HT1080 (cell line): ENCODE measurements around the gene ZNF490. TPM values are rescaled to one million over a fixed set of nuclear protein-coding genes. Genes with fewer than 3 reads are reported as not detected.
A peak's percentile ranks its signal among the peaks of the same experiment; 100 is the strongest.

ENCODE experiments used
- DNase-seq: peaks from one replicate; pipeline ENCODE4 v3.0.0-alpha.2; 2015; ENCODE audit warnings: low read depth
- total RNA-seq: library from RNA; depleted of rRNA; stranded (reverse); fragments of >200 nt; shearing (Covaris generic); gene quantifications from 2 replicates; pipeline ENCODE4 v1.2.3, GENCODE V29; 2014; rRNA removed

The ZNF490 gene
- total RNA-seq, 1 experiment from 2014 or later, result 7.0 TPM

- DNase-seq, result no peak
Observed at GRCh38 chr19:12545267-12545666, 65.3 kb downstream of the ZNF490 start.

GRCh38 chr19:12544401-12544876, 66.2 kb downstream of the ZNF490 start:
- DNase-seq, result peak; percentile 17

GRCh38 chr19:12543855-12544254, 66.8 kb downstream of the ZNF490 start:
- DNase-seq, result no peak

Other genes starting within 250 kb of the ZNF490 start
- 0.08 and 0.17 TPM in 2 replicates for gene ZNF442, start 245.1 kb downstream of the ZNF490 start, total RNA-seq
- gene ZNF799, start 209.5 kb downstream of the ZNF490 start, total RNA-seq, result 2.4 and 2.9 TPM in 2 replicates
- gene ZNF443, start 169.8 kb downstream of the ZNF490 start, total RNA-seq, result 1.4 and 2.0 TPM in 2 replicates
- gene ZNF709, start 126.0 kb downstream of the ZNF490 start, total RNA-seq, result not detected in 2 replicates
- gene ZNF564, start 59.3 kb downstream of the ZNF490 start, total RNA-seq, result 1.8 and 1.9 TPM in 2 replicates
- 19.9 and 20.5 TPM in 2 replicates for gene ZNF791, start 107 bp upstream of the ZNF490 start, total RNA-seq
- gene MAN2B1, start 55.9 kb upstream of the ZNF490 start, total RNA-seq, result 31.2 and 38.5 TPM in 2 replicates
- 12.5 and 18.2 TPM in 2 replicates for gene WDR83, start 56.0 kb upstream of the ZNF490 start, total RNA-seq
- gene DHPS, start 71.1 kb upstream of the ZNF490 start, total RNA-seq, result 90.0 and 103 TPM in 2 replicates
- not detected in 2 replicates for gene GNG14, start 77.2 kb upstream of the ZNF490 start, total RNA-seq
- 14.0 and 22.2 TPM in 2 replicates for gene FBXW9, start 85.8 kb upstream of the ZNF490 start, total RNA-seq
- 11.8 and 19.1 TPM in 2 replicates for gene TNPO2, start 113.1 kb upstream of the ZNF490 start, total RNA-seq
- 290 and 342 TPM in 2 replicates for gene TRIR, start 123.9 kb upstream of the ZNF490 start, total RNA-seq
- gene GET3, start 126.7 kb upstream of the ZNF490 start, total RNA-seq, result 138 and 140 TPM in 2 replicates
- gene BEST2, start 141.0 kb upstream of the ZNF490 start, total RNA-seq, result not detected in 2 replicates
- gene HOOK2, start 164.7 kb upstream of the ZNF490 start, total RNA-seq, result 4.7 and 6.9 TPM in 2 replicates
- gene JUNB, start 180.7 kb upstream of the ZNF490 start, total RNA-seq, result 33.9 and 38.1 TPM in 2 replicates
- 88.6 and 94.3 TPM in 2 replicates for gene PRDX2, start 191.0 kb upstream of the ZNF490 start, total RNA-seq
- gene THSD8, start 191.3 kb upstream of the ZNF490 start, total RNA-seq, result not detected in 2 replicates
- gene RNASEH2A, start 195.8 kb upstream of the ZNF490 start, total RNA-seq, result 52.9 and 68.6 TPM in 2 replicates
- not detected in 2 replicates for gene RTBDN, start 223.8 kb upstream of the ZNF490 start, total RNA-seq
- 1.9 and 3.2 TPM in 2 replicates for gene MAST1, start 227.7 kb upstream of the ZNF490 start, total RNA-seq